Neural progenitor cell (in vitro differentiated cells): ENCODE results near the gene KCNH2.

Experiments
- CTCF ChIP-seq: fragments of 200-600 bp; sonication (generic); IDR thresholded peaks from 2 replicates; pipeline ENCODE4 v1.5.1; 2017; ENCODE audit warnings: antibody characterized with exemption, mild to moderate bottlenecking
- EZH2 ChIP-seq: fragments of 200-600 bp; sonication (generic); IDR thresholded peaks from 2 replicates; pipeline ENCODE4 v1.6.1; 2017; ENCODE audit warnings: antibody characterized with exemption, mild to moderate bottlenecking, moderate library complexity
- EZH2phosphoT487 ChIP-seq: fragments of 200-600 bp; sonication (generic); IDR thresholded peaks from 2 replicates; pipeline ENCODE4 v1.6.1; 2017; ENCODE audit warnings: antibody characterized with exemption

DNA sequence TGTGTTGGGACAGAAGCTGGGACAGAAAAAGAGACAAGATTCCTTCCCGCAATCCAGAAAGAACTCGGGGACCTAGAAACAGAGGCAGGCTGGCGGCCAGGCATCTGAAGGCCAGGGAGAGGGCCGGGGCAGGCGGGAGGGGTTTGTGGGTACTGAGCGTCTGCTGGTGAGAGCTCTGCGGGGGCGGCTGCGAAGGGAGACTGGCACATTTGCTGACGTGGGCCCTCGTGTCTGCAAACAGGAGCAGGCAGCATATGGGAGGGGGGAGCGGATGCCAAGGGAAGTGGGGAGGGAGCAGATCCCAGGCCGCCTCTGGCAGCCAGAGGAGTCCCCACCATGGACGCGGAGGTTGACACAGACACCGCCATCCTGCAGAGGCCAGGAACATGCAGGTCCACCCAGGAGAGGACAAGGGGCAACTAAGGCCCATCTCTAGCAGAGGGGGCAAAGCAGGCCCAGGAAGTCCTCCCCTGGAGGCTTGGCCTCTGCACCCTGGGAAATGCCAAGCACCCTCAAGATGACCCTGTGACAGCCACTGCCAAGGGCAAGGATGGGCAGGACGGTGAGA is 32.2 kb downstream of the KCNH2 start:
- TF ChIP-seq EZH2 (no peak), CTCF (no peak), EZH2phosphoT487 (no peak)
